ENCODE data around the gene XPC.

GRCh38 chr3:14150078-14150477 is 28.3 kb downstream of the XPC start:
- no peak for TF ChIP-seq POLR2A (IDR thresholded peaks at IDR 0.05)
- TF ChIP-seq CTCF (IDR thresholded peaks at IDR 0.05), result no peak
- no peak for TF ChIP-seq POLR2AphosphoS5 (IDR thresholded peaks at IDR 0.05)
- no peak for TF ChIP-seq EP300 (IDR thresholded peaks at IDR 0.05)
